ENCODE results near the gene EXOSC5.

Gene EXOSC5

GRCh38 chr19:41341669-41342490 lies 55.3 kb downstream of the EXOSC5 start:
- peak; percentile 49 for DNase-seq

DNA sequence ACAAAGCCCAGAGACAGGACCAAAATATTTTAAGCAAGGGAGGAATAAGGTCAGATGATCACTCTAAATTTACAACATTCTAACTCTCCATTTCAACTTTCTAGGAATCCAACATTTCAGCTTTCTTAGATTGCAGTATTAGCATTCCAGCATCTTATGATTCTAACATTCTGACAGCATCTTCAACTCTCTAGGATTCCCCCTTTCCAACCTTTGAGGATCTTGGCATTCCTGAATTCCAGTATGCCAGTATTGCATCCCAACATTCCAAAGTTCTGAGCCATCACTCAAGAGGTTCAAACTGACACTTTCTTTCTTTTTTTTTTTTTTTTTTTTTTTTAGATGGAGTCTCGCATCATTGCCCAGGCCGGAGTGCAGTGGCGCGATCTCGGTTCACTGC lies 57.2 kb downstream of the EXOSC5 start:
- DNase-seq, result no peak
